Activated CD8-positive, alpha-beta memory T cell treated with anti-CD3 and anti-CD28 coated beads for 48 hours (primary cell): ENCODE measurements around the gene PARP1.
"Not testable (repeated sequence)": the region's sequence is repeated elsewhere in the genome, so short reads cannot be mapped to it uniquely, and the experiment has no call there.

Source experiments
- DNase-seq, 3 experiments: peaks; one replicate each; pipeline ENCODE4 v3.0.0-alpha.2; 2020; ENCODE audit warnings: low read depth in 2 of 3, low spot score in 2 of 3

Gene PARP1

GRCh38 chr1:226407497-226408284 lies at the start of gene PARP1:
PARP1 (minus strand) TSS chr1:226408093; CDS start chr1:226407929, 164 bp downstream.
- DNase-seq: peak; percentile 74 to 90 (median 84)

- peak; percentile 7 to 32 (median 16) for DNase-seq
Measured at GRCh38 chr1:226457307-226457712, 49.4 kb upstream of the PARP1 start.

GRCh38 chr1:226455843-226456242 lies 48.0 kb upstream of the PARP1 start:
- no peak for DNase-seq

- no peak for DNase-seq
Measured at GRCh38 chr1:226454349-226454748, 46.5 kb upstream of the PARP1 start.

- DNase-seq: no peak
Measured at GRCh38 chr1:226453015-226453704, 45.3 kb upstream of the PARP1 start.

- no peak for DNase-seq
Measured at GRCh38 chr1:226450688-226451087, 42.8 kb upstream of the PARP1 start.

- no peak for DNase-seq
Measured at GRCh38 chr1:226449823-226450222, 41.9 kb upstream of the PARP1 start.

- no peak for DNase-seq
Measured at GRCh38 chr1:226447932-226448665, 40.2 kb upstream of the PARP1 start.

- no peak for DNase-seq
Measured at GRCh38 chr1:226446094-226446493, 38.2 kb upstream of the PARP1 start.

- DNase-seq: peak in 2 of 3 experiments; percentile 27 to 33
Measured at GRCh38 chr1:226444901-226445300, 37.0 kb upstream of the PARP1 start.

- DNase-seq: no peak
Measured at GRCh38 chr1:226443439-226443838, 35.5 kb upstream of the PARP1 start.

GRCh38 chr1:226443033-226443432 lies 35.1 kb upstream of the PARP1 start:
- DNase-seq: no peak

GRCh38 chr1:226441629-226442028 lies 33.7 kb upstream of the PARP1 start:
- no peak for DNase-seq

GRCh38 chr1:226440512-226440911 lies 32.6 kb upstream of the PARP1 start:
- DNase-seq: no peak

GRCh38 chr1:226438007-226438406 lies 30.1 kb upstream of the PARP1 start:
- no peak for DNase-seq

GRCh38 chr1:226436855-226437491 lies 29.1 kb upstream of the PARP1 start:
- DNase-seq: no peak

GRCh38 chr1:226436472-226436854 lies 28.6 kb upstream of the PARP1 start:
- no peak for DNase-seq

GRCh38 chr1:226433341-226433720 lies 25.4 kb upstream of the PARP1 start:
- DNase-seq: no peak

GRCh38 chr1:226432586-226433340 lies 24.9 kb upstream of the PARP1 start:
- DNase-seq: no peak

- not testable (repeated sequence) for DNase-seq
Measured at GRCh38 chr1:226431898-226432297, 24.0 kb upstream of the PARP1 start.
